Measurements from ENCODE around the gene TRMT10C.

TRMT10C gene

GRCh38 chr3:101574388-101575112, 12.9 kb downstream of the TRMT10C start:
- no peak for TF ChIP-seq CTCF (IDR thresholded peaks at IDR 0.05; ENCODE audit: insufficient read depth, low read length, poor library complexity, severe bottlenecking)
- H3K27me3 ChIP-seq (replicated peaks; ENCODE audit: control insufficient read depth, insufficient read depth, low read length), result no peaks in the 10 kb centered on the region
- H3K36me3 ChIP-seq (ENCODE audit: control insufficient read depth, insufficient read depth, low read length), result peaks cover 1% of the 10 kb centered on the region
- H3K4me3 ChIP-seq (replicated peaks; ENCODE audit: low read depth, low read length), result peak overlapping the region; percentile 86
- DNase-seq (ENCODE audit: extremely low read depth, insufficient read length), result no peak

GRCh38 chr3:101577286-101577685, 15.6 kb downstream of the TRMT10C start:
- Histone ChIP-seq H3K4me3 (replicated peaks; ENCODE audit: low read depth, low read length) (no peak overlapping the region), H3K36me3 (ENCODE audit: control insufficient read depth, insufficient read depth, low read length) (peaks cover 4% of the 10 kb centered on the region), H3K27me3 (replicated peaks; ENCODE audit: control insufficient read depth, insufficient read depth, low read length) (no peaks in the 10 kb centered on the region)
- no peak for DNase-seq (ENCODE audit: extremely low read depth, insufficient read length)
- TF ChIP-seq CTCF (IDR thresholded peaks at IDR 0.05; ENCODE audit: insufficient read depth, low read length, poor library complexity, severe bottlenecking), result no peak

- no peak for TF ChIP-seq CTCF (IDR thresholded peaks at IDR 0.05; ENCODE audit: insufficient read depth, low read length, poor library complexity, severe bottlenecking)
- H3K27me3 ChIP-seq (replicated peaks; ENCODE audit: control insufficient read depth, insufficient read depth, low read length), result no peaks in the 10 kb centered on the region
- peaks cover 10% of the 10 kb centered on the region for H3K36me3 ChIP-seq (ENCODE audit: control insufficient read depth, insufficient read depth, low read length)
- H3K4me3 ChIP-seq (replicated peaks; ENCODE audit: low read depth, low read length), result no peak overlapping the region
- no peak for DNase-seq (ENCODE audit: extremely low read depth, insufficient read length)
These were observed 26.9 kb downstream of the TRMT10C start for GRCh38 chr3:101588616-101589015.

GRCh38 chr3:101591071-101591470, 29.4 kb downstream of the TRMT10C start:
- TF ChIP-seq CTCF (IDR thresholded peaks at IDR 0.05; ENCODE audit: insufficient read depth, low read length, poor library complexity, severe bottlenecking), result no peak
- DNase-seq (ENCODE audit: extremely low read depth, insufficient read length), result no peak
- peaks cover 10% of the 10 kb centered on the region for H3K36me3 ChIP-seq (ENCODE audit: control insufficient read depth, insufficient read depth, low read length)

GRCh38 chr3:101602731-101603130, 41.1 kb downstream of the TRMT10C start:
- no peak overlapping the region for H3K4me3 ChIP-seq (replicated peaks; ENCODE audit: low read depth, low read length)
- H3K36me3 ChIP-seq (ENCODE audit: control insufficient read depth, insufficient read depth, low read length), result no peaks in the 10 kb centered on the region
- H3K27me3 ChIP-seq (replicated peaks; ENCODE audit: control insufficient read depth, insufficient read depth, low read length), result no peaks in the 10 kb centered on the region
- TF ChIP-seq CTCF (IDR thresholded peaks at IDR 0.05; ENCODE audit: insufficient read depth, low read length, poor library complexity, severe bottlenecking), result no peak
- no peak for DNase-seq (ENCODE audit: extremely low read depth, insufficient read length)

More at GRCh38 chr3:101591071-101591470, 29.4 kb downstream of the TRMT10C start:
- Histone ChIP-seq H3K27me3 (replicated peaks; ENCODE audit: control insufficient read depth, insufficient read depth, low read length) (no peaks in the 10 kb centered on the region), H3K4me3 (replicated peaks; ENCODE audit: low read depth, low read length) (no peak overlapping the region)

Measured in GM06990 (cell line).